Uterus (tissue), 4 donors: Measurements from ENCODE around the gene OXCT2. TPM values are rescaled to one million over a fixed set of nuclear protein-coding genes. Genes with fewer than 3 reads are reported as not detected.
A peak's percentile ranks its signal among the peaks of the same experiment; 100 is the strongest.

ENCODE experiments used
- DNase-seq, 2 donors: peaks; one replicate each; pipeline ENCODE4 v3.0.0-alpha.2; 2019 to 2020
- H3K27ac ChIP-seq, 2 donors: fragments of 200-600 bp; sonication (generic); 1 replicate in 1 of 2; 2 replicates in 1 of 2; pipeline ENCODE4 v1.5.1; 2016 to 2018
- H3K27me3 ChIP-seq, 2 donors: fragments of 200-600 bp; sonication (generic); one replicate each; pipeline ENCODE4 v1.5.1; 2018 to 2019; ENCODE audit warnings: control low read depth in 1 of 2
- H3K36me3 ChIP-seq, 2 donors: fragments of 200-600 bp; sonication (generic); one replicate each; pipeline ENCODE4 v1.5.1; 2019; ENCODE audit warnings: control low read depth in 1 of 2
- H3K4me1 ChIP-seq, 2 donors: fragments of 200-600 bp; sonication (generic); one replicate each; pipeline ENCODE4 v1.5.1; 2018 to 2019; ENCODE audit warnings: control low read depth in 1 of 2
- H3K4me3 ChIP-seq, 2 donors: fragments of 200-600 bp; sonication (generic); 1 replicate in 1 of 2; 2 replicates in 1 of 2; pipeline ENCODE4 v1.5.1; 2018 to 2019; ENCODE audit warnings: mild to moderate bottlenecking in 1 of 2
- H3K9me3 ChIP-seq, 2 donors: fragments of 200-600 bp; sonication (generic); one replicate each; pipeline ENCODE4 v1.5.1; 2019; ENCODE audit warnings: control low read depth in 1 of 2
- CTCF ChIP-seq, 4 experiments: fragments of 200-600 bp in 2 of 4; fragments of 450-650 bp in 2 of 4; sonication (generic) in 2 of 4; IDR thresholded peaks; one replicate each; pipeline ENCODE4 v1.5.1; 2016 to 2019; ENCODE audit warnings: antibody characterized with exemption in 4 of 4, mild to moderate bottlenecking in 2 of 4, moderate library complexity in 1 of 4
- POLR2A ChIP-seq, 2 donors: fragments of 450-650 bp; IDR thresholded peaks; one replicate each; pipeline ENCODE4 v1.6.1; 2016; ENCODE audit warnings: antibody characterized with exemption in 2 of 2, mild to moderate bottlenecking in 1 of 2, moderate library complexity in 1 of 2
- intact Hi-C: fragments of 100-400 bp; cut with DNase I; formaldehyde crosslinking; loops from one replicate; pipeline ENCODE4 v1.15.1; 2023; ENCODE audit warnings: low total_unique reads
- total RNA-seq, 4 donors: library from RNA; depleted of rRNA in 3 of 4; stranded (reverse); fragments of >200 nt in 3 of 4; gene quantifications; one replicate each; pipeline versions ENCODE4 v1.1.0 to v1.2.4, GENCODE V29; 2014 to 2023
- donor health status: DM: yes; HTN: yes; CAD: no.

The OXCT2 gene
- total RNA-seq, 4 donors from 2014 or later = 1.1 to 1.5 TPM; not detected in 2

GRCh38 chr1:39738622-39739366, 32.4 kb downstream of the OXCT2 start, which contains the start of gene PPIE:
Gene PPIE (plus strand): TSS chr1:39738882. CDS start chr1:39738901, 19 bp downstream.
- intact Hi-C loops = no loop called here
- Histone ChIP-seq H3K27me3 (no peaks in the 10 kb centered on the region), H3K9me3 (no peaks in the 10 kb centered on the region), H3K4me3 (peak within 1 kb of the TSS; percentile 58 to 76), H3K27ac (peak within 1 kb of the TSS; percentile 49 to 74), H3K36me3 (no peaks in the 10 kb centered on the region), H3K4me1 (peaks cover 0 to 7% of the 10 kb centered on the region in 2 donors)
- peak; percentile 91 for DNase-seq
- peak in 1 of 4 experiments; percentile 6 for TF ChIP-seq CTCF (IDR thresholded peaks at IDR 0.05)
- TF ChIP-seq POLR2A (IDR thresholded peaks at IDR 0.05) = peak in 1 of 2 donors; percentile 38

- H3K27ac ChIP-seq = no peak overlapping the region
- TF ChIP-seq POLR2A (IDR thresholded peaks at IDR 0.05) (no peak), CTCF (IDR thresholded peaks at IDR 0.05) (no peak)
- H3K4me1 ChIP-seq = peaks cover 0 to 7% of the 10 kb centered on the region in 2 donors
- no peaks in the 10 kb centered on the region for H3K36me3 ChIP-seq
- DNase-seq = no peak
- intact Hi-C loops = no loop called here
- H3K9me3 ChIP-seq = no peaks in the 10 kb centered on the region
- H3K4me3 ChIP-seq = no peak overlapping the region
- H3K27me3 ChIP-seq = no peaks in the 10 kb centered on the region
Measured at GRCh38 chr1:39737546-39738169, 33.5 kb downstream of the OXCT2 start.

- DNase-seq = no peak
- intact Hi-C loops = no loop called here
- Histone ChIP-seq H3K27ac (no peak overlapping the region), H3K27me3 (no peaks in the 10 kb centered on the region), H3K9me3 (no peaks in the 10 kb centered on the region), H3K4me1 (peaks cover 0 to 7% of the 10 kb centered on the region in 2 donors), H3K36me3 (no peaks in the 10 kb centered on the region), H3K4me3 (no peak overlapping the region)
- TF ChIP-seq POLR2A (IDR thresholded peaks at IDR 0.05) (no peak), CTCF (IDR thresholded peaks at IDR 0.05) (no peak)
Measured at GRCh38 chr1:39735731-39736130, 35.4 kb downstream of the OXCT2 start.

- Histone ChIP-seq H3K4me3 (no peak overlapping the region), H3K36me3 (no peaks in the 10 kb centered on the region), H3K4me1 (no peaks in the 10 kb centered on the region), H3K27ac (no peak overlapping the region), H3K9me3 (no peaks in the 10 kb centered on the region), H3K27me3 (peaks cover 0 to 5% of the 10 kb centered on the region in 2 donors)
- intact Hi-C loops = no loop called here
- DNase-seq = no peak
- no peak for TF ChIP-seq CTCF (IDR thresholded peaks at IDR 0.05)
- TF ChIP-seq POLR2A (IDR thresholded peaks at IDR 0.05) = no peak
Measured at GRCh38 chr1:39733161-39733560, 38.0 kb downstream of the OXCT2 start.

GRCh38 chr1:39732730-39733129, 38.4 kb downstream of the OXCT2 start:
- no peaks in the 10 kb centered on the region for H3K4me1 ChIP-seq
- DNase-seq = no peak
- no peak overlapping the region for H3K27ac ChIP-seq
- no peak for TF ChIP-seq CTCF (IDR thresholded peaks at IDR 0.05)
- H3K27me3 ChIP-seq = peaks cover 0 to 8% of the 10 kb centered on the region in 2 donors
- H3K4me3 ChIP-seq = no peak overlapping the region
- no peaks in the 10 kb centered on the region for H3K36me3 ChIP-seq
- intact Hi-C loops = no loop called here
- no peaks in the 10 kb centered on the region for H3K9me3 ChIP-seq
